HK-2 (cell line): ENCODE measurements around the gene PPIB.
A peak's percentile ranks its signal among the peaks of the same experiment; 100 is the strongest.

Experiments
- DNase-seq: peaks from one replicate; pipeline ENCODE4 v3.0.0-alpha.2; 2018; ENCODE audit not compliant: unreplicated experiment

The PPIB gene

GRCh38 chr15:64162869-64163658 is at the start of gene PPIB:
TSS of gene PPIB (minus strand) at chr15:64163022. CDS start at chr15:64162986, 36 bp downstream.
- DNase-seq: peak; percentile 94

DNA sequence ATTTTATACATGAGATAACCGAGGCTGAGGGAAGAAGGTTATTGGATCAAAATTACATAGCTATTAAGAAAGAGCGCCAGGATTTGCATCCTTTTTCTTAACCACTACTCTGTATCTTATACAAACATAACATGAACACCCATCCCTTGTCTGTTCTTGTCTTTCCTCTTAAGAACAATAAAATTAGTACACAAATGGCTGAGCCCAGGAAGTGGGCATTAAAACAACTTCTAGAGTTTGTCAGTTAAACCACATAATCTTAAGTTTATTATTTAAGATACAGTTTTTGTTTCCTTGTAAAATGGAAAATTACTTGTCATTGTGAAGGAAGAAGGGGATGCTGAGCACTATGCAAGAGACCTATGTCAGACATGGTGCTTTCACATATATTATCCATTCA is 48.9 kb upstream of the PPIB start:
- DNase-seq: no peak

DNA sequence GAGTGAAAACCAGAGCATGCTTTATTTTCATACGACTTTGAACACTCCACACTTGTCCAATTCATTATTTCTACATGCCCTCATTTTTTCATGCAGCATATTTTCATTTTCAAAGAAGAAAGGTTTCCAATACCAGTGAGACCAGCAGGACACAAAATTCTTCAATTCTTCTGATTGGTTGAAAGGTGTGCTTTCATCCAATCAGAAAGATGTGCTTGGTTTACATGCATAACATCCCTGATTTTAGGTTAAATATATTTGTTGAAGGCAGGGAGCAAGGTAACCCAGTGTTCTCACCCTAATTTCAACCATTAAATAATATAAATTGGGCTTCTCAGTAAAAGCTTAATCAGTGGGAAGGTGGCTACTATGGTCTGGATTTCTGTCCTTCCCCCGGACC is 47.5 kb upstream of the PPIB start:
- no peak for DNase-seq

DNA sequence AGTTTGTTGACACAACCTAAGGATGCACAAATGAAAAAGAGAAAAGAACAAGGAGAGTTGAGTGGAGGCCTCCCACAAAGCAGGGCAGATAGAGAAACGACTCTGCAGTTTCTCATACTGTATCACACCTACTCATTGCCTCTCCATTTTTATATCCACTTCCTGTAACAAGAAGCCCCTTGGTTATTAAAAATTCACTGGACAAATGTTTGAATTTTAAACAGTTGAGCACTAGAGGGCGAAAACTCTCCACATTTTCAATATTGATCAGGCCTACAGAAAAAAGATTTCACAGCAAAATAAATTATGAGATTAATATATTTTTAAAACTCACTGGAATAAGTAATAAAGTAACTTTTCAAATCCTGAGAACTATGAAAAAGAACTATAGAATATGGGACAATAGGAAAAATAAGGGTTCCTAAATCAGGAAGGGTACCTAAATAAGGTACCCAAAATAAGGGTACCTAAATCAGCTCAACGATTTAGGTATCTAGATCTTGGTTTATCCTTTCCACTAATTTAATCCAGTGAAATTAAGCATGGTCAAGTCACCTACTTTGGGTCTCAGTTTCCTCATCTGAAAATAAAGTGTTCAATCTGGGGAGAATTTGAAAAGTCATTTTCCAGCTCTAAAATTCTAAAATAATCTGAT is 47.0 kb upstream of the PPIB start:
- DNase-seq: no peak

DNA sequence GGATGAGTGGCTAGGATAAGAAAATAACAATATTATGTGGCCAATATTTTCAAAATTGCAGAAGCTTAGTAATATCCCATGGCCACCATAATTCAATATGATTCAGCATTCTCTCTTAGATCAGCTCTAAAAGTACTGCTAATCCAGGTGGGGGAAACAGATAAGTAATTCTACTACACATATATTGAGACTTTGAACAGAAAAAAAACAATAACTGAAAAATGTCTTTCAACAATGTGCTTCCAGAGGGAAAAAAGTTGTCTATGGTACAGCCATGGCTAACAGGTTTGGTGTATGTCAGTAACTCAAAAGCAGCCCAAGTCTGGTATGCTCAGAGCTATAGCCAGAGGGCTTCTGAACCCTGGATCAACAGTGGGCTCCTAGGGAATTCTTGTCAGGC is 42.4 kb upstream of the PPIB start:
- no peak for DNase-seq

GRCh38 chr15:64197425-64197824 is 34.6 kb upstream of the PPIB start:
- no peak for DNase-seq

DNA sequence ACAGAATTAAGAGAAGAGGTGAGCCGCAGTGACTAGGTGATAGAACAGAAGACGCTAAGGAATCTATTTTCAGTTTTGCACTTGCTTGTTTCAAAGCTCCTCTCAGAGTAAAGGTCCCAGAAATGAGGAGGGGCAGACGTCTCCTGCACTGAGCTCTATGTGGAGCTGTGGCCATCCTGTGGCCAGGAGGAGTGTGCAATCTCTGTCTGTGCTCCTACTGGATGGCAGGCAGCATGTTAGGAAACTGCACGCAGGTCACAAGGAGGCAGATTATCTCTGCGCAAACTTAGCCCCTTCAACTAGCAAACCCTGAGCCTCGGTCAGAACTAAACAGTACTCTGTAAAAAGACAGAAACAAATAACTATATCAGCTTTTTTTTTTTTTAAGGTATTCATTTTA is 31.1 kb upstream of the PPIB start:
- no peak for DNase-seq

- no peak for DNase-seq
These were observed 29.4 kb upstream of the PPIB start for GRCh38 chr15:64191971-64192830.

GRCh38 chr15:64187396-64188191 is 24.8 kb upstream of the PPIB start:
- DNase-seq: no peak

- no peak for DNase-seq
These were observed 22.5 kb upstream of the PPIB start for GRCh38 chr15:64185146-64185911.

- DNase-seq: no peak
These were observed 20.1 kb upstream of the PPIB start for GRCh38 chr15:64182859-64183370.

DNA sequence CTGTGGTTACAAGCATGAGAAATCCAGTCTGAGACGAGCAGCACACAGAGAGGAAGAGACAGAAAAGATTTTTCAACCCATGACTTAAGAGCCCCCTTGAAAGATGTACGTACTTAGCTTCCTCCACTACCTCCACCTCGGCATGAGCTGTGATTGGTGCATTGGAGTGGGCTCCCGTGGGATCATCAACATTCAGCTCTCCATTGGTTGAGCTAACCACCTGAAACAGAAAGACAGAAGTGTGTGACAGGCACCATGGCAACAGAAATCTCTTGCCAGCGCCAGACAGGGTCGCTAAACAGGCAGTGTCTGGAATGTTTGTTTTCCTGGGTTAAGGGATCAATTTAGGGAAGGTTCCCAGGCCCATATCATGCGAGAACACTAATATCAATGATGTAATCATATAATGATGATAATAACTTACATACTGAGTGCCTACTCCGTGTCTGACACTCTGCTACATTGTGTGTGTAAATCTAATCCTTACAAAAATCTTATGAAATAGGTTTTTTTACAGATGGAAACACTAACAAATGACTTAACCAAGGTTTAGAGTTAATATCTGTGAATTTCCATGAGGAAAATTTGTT is 17.5 kb upstream of the PPIB start:
- no peak for DNase-seq

DNA sequence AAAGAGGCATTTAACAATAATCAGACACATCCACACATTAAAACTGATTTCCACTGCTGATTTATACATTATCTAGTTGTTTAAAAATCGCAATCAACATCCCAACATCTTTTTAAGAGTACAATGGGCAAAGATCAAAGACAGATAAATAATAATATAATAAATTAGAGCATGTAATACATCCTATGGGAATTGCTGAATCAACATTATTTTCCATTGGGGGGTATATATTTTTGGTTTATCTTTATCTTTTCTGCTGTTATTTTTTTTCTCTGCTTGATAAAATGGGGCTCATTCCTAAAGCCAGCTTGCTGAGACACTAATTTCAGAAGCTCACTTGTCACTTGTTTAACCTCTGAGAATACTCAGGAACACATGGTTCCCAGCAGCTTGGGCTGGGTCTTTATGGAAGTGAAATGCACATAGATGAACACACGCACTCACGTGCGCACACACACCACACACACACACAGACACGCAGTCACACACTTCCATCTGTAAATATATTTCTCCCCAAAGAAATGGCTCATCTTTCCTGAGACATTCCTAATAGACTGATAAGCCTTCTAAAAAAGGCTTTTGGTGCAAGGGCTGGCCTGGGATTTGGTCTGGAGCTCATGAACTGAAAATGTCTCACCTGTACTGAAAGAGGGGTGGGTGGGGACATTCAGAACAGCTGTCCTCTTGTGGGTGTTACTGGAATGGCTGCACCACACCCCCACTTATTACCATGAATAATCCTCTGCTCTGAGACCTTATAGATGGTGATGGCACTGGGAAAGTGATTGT is 3.5 kb upstream of the PPIB start:
- DNase-seq: no peak

- DNase-seq: no peak
These were observed 1.6 kb upstream of the PPIB start for GRCh38 chr15:64164436-64164835.

DNA sequence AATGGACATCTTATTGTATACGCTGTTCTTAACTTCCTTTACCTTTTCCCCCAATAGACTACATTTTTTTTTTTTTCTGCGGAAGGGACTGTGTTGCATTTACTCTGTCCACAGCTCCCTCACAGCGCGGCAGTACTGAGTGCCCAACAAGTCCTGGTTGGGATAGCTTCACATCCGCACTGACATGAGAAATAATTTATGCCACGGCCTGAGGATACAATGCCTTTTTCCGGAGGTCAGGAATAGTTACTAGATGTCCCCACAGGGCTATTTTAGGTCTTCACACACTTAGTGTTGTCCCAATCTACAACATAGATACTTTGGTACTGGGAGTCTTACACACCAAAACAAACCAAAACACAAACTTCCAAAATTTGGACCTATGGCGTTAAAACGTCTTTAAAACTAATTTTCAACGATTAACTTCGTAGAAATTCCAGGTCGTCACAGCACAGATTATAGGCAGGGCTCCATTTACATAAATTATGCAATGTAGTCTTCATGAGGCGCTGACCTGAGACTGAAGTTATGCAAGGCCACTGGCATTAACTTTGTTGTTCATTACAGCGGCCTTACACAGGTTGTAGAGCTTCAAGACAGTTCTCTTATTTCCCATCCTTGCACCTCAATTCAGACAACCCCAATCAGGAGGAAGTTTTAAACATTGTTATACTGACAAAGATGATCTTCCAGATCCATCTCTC is 989 bp upstream of the PPIB start:
- DNase-seq: peak; percentile 19

DNA sequence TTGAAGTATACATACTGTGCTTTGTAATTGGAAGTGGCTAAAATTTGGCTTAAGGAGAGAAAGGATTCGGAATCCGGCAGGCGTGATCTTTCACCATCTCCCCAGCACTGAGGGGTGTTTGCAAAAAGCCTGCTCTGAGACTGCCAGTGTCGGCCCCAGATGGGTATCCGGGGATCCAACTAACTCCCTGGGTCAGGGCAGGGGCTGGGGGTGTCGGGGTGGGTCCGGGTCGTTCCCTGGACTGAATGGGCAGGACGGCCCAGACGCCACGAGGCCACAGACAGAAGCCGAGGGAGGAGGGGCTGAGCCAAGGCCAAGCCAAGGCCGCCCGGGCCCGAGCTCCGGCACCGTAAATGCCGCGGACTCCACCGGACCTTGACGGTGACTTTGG is 349 bp downstream of the PPIB start:
- DNase-seq: no peak

- no peak for DNase-seq
These were observed 939 bp downstream of the PPIB start for GRCh38 chr15:64161688-64162477.
